ENCODE results near the gene ZIC1.

ZIC1 gene

DNA sequence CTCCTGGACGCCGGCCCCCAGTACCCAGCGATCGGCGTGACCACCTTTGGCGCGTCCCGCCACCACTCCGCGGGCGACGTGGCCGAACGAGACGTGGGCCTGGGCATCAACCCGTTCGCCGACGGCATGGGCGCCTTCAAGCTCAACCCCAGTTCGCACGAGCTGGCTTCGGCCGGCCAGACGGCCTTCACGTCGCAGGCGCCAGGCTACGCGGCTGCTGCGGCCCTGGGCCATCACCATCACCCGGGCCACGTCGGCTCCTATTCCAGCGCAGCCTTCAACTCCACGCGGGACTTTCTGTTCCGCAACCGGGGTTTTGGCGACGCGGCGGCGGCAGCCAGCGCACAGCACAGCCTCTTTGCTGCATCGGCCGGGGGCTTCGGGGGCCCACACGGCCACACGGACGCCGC lies 956 bp downstream of the ZIC1 start:
- DNase-seq (ENCODE audit: low spot score), result no peak

- DNase-seq (ENCODE audit: low spot score), result no peak
Observed at GRCh38 chr3:147410526-147411237, 1.5 kb downstream of the ZIC1 start.

- no peak for DNase-seq (ENCODE audit: low spot score)
Observed at GRCh38 chr3:147411238-147411814, 2.2 kb downstream of the ZIC1 start.

GRCh38 chr3:147411815-147412241 lies 2.7 kb downstream of the ZIC1 start:
- DNase-seq (ENCODE audit: low spot score), result no peak

- no peak for DNase-seq (ENCODE audit: low spot score)
Observed at GRCh38 chr3:147412261-147412916, 3.2 kb downstream of the ZIC1 start.

DNA sequence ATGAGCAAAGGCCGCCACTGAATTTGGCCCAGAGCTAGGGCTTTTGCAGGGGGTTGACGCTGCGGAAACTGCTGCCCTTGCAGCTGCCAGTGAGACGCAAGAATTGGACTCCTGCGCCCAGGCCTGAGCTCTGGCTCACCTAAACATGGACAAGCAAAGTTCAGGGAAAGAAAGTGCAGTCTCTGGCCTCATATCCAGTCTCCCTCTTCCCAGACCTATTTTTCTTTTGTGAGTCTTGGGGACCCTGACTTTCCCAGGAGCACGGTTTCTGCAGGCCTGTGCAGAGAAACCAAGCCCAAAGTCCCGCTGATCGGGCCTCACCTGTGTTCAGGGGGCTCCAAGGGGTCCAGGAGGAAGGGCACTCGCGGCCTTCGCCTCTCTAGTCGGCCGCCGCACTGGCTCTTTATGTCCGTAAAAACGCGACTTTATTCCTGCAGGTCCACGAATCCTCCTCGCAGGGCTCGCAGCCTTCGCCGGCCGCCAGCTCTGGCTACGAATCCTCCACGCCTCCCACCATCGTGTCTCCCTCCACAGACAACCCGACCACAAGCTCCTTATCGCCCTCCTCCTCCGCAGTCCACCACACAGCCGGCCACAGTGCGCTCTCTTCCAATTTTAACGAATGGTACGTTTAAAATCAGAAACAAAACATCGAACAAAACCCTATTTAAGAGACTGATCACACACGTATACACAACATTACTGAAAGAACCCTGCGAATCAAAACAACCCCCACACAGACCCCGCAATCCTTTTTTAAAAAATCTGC lies 3.9 kb downstream of the ZIC1 start:
- DNase-seq (ENCODE audit: low spot score), result no peak

GRCh38 chr3:147413686-147414389 lies 4.7 kb downstream of the ZIC1 start:
- no peak for DNase-seq (ENCODE audit: low spot score)

GRCh38 chr3:147414390-147415138 lies 5.4 kb downstream of the ZIC1 start:
- no peak for DNase-seq (ENCODE audit: low spot score)

DNA sequence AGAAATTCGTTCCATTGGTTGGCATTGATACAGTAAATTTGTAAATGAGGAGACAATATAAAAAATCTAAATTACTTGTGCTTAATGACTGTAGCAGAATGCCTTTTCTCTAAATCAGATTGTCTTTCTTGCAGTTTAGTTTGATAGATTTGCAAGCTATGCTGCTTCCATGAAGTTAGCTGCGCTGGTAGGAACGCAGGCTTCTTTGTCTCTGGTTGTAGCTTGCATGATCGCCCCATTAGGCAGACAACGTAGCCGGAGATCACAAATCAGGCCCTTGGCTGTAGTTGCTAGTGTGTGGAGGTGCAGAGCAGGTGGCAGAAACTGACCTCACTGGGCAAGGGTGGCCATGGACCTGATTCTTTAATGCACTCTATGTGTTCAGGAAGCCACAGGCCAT lies 6.1 kb downstream of the ZIC1 start:
- DNase-seq (ENCODE audit: low spot score), result no peak

DNA sequence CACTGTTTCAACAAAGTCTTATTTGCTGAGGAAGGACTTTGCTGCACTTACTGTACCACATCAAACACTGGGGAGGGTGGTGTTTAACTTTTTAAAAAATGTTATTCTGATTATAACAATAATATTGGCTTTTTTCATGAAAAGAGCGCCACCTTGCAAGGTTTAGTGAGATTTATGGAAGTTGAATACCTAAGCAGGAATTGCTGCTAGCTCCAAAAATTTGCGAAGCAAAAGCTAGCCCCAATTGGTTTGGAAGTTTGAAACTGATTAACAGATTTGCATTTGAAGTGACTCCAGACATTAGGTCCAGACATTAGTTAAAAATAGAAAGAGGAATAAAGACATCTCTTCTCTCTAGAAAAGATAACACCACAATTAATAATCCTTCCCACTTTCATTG lies 6.7 kb downstream of the ZIC1 start:
- DNase-seq (ENCODE audit: low spot score), result no peak

DNA sequence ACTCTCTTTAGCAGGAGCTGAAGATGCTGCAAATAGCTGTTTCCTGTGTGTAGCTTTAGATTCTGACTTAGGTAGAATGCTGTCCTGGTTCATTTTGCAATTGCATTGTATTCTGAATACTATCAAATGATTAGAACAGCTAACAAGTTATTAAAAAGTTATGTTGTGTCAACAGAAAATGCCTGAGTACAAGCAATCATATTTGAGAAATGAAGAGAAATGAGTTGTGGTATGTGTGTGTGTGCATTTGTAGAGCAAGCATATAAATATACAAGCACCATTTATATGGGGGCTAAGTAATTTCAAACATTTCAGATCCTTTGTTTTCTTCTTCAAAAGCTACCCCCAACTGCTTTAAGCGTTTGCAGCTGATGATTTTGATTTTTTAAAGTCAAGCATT lies 7.8 kb downstream of the ZIC1 start:
- DNase-seq (ENCODE audit: low spot score), result no peak

GRCh38 chr3:147417551-147418295 lies 8.6 kb downstream of the ZIC1 start:
- no peak for DNase-seq (ENCODE audit: low spot score)

DNA sequence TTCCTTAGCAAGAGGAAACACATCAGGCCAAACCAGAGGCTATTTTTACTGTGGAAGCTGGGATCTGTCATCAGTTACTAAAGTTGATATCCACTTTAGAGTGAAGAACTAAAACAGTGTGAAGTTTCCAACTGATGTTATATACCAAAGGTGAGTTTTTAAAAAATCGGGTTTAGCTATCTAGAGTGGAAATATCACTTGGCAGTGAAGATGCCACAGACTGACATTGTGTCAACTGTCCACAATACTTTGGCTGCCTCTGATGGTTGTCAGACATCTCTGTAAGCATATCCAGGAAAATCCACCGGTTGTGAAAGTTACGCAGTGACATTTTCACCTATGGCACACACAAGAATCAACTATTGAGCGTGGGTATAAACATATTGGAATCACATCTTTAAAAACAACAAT lies 9.2 kb downstream of the ZIC1 start:
- no peak for DNase-seq (ENCODE audit: low spot score)

DNA sequence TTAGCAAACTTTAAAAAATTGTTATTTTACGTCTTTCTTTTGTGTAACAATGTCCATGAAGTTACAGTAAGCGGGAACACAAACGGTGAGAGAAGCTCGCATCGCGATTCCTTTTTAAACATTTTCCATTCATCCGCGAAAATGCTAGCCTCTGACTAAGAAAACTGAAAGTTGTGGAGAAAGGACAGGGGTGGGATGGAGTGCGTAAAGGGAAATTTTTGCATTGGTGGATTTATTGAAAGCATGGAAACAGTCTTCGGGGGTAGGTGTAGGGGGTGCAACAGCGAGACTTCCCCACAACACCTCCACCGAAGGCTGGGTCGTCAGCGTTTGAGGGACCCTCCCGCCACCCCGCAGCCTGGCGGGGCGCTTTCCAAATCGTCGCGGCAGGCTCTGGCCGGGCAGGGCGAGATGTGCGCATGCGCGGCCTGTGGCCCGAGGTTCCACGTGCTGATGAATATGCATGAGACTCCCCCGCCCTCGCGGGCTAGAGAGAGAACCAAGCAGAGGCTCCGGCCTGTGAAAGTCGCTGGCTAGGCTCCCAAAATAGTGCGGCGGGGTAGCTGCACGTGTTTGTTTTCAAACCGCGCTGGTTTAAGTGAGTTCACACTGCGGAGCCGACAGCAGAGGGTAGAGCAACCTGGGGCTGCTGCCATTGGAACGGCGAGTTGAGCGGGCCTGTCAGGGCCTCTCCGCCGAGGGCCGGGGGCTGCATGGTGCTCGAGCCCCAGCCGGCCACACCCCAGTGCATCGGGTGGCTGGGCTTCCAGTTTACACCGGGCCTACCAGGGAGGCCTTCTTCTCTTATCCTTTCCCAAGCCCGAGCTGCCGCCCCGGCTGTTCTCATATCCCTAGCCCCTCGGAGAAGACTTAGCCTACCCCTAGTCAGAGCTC lies 9.9 kb downstream of the ZIC1 start:
- DNase-seq (ENCODE audit: low spot score), result no peak

DNA sequence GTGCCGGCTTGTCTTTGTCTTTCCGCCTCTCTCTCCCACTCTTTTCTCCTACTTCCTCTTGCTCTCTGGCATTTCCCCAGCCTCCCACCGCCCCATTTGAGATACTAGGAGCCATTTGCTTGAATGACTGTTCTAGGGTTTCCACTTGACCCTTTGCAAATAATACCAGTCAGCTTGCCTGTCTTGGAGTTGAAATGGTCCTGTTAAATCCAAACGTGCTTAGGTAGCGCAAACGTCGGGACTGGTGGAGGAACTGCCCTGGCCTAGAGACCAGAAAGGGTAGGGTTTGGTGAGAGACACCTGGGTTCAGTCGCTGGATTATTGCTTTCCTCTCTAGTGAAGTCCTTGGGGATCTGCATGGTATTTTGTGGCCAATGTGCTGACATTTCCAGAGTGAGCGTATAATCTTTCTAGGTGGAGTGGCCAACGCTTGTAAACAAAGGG lies 10.6 kb downstream of the ZIC1 start:
- DNase-seq (ENCODE audit: low spot score), result no peak

- DNase-seq (ENCODE audit: low spot score), result no peak
Observed at GRCh38 chr3:147420353-147421183, 11.4 kb downstream of the ZIC1 start.

GRCh38 chr3:147421184-147421912 lies 12.2 kb downstream of the ZIC1 start:
- no peak for DNase-seq (ENCODE audit: low spot score)

GRCh38 chr3:147422196-147422595 lies 13.0 kb downstream of the ZIC1 start:
- no peak for DNase-seq (ENCODE audit: low spot score)
